A549 (cell line): ENCODE measurements around the gene COA7. TPM values are rescaled to one million over a fixed set of nuclear protein-coding genes. Genes with fewer than 3 reads are reported as not detected.

ENCODE experiments used
- ATAC-seq, 2 experiments: fragments of 200-7000 bp in 1 of 2; fragments of >200 bp in 1 of 2; cut with Nextera tagmentation in 1 of 2; cut with Tn5 transposase in 1 of 2; 3 replicates each; pipeline versions ENCODE4 v1.8.0 to v1.9.1; 2018 to 2020; ENCODE audit warnings: mild to moderate bottlenecking in 1 of 2, moderate library complexity in 1 of 2
- CTCF ChIA-PET: fragments of 300-600 bp; sonication (Branson Sonifier 250); formaldehyde crosslinking; extraction: SDS; loops from one replicate; lab custom pipeline; 2021; ENCODE audit warnings: antibody characterized with exemption, inconsistent platforms; lab: Yijun Ruan, JAX
- POLR2A ChIA-PET: fragments of 350-600 bp; formaldehyde crosslinking; extraction: SDS; loops from one replicate; lab custom pipeline; 2021; ENCODE audit warnings: antibody characterized with exemption, inconsistent platforms; lab: Yijun Ruan, JAX
- DNase-seq, 2 experiments: peaks; one replicate each; pipeline versions ENCODE4 v3.0.0 to v3.0.0-alpha.2; 2011 to 2016; ENCODE audit warnings: low read depth in 1 of 2, low spot score in 1 of 2
- FAIRE-seq: peaks from 2 replicates; lab custom pipeline; 2011; peaks lifted over from hg19 to GRCh38; lab: Jason Lieb, UNC
- H3K27ac ChIP-seq, 2 experiments: fragments of >200 bp; sonication (Bioruptor Twin); formaldehyde crosslinking; 3 replicates each; pipeline ENCODE4 v1.5.1; 2016 to 2017
- H3K4me1 ChIP-seq: fragments of >200 bp; sonication (Bioruptor Twin); formaldehyde crosslinking; 3 replicates; pipeline ENCODE4 v1.6.1; 2016
- H3K4me2 ChIP-seq: fragments of >200 bp; sonication (Bioruptor Twin); formaldehyde crosslinking; 3 replicates; pipeline ENCODE4 v1.6.1; 2016
- H3K4me3 ChIP-seq: fragments of >200 bp; sonication (Bioruptor Twin); formaldehyde crosslinking; 3 replicates; pipeline ENCODE4 v1.5.1; 2016
- H3K9me3 ChIP-seq: fragments of >200 bp; sonication (Bioruptor Twin); formaldehyde crosslinking; 3 replicates; pipeline ENCODE4 v1.6.1; 2016
- BCL3 ChIP-seq: fragments of >200 bp; sonication (Bioruptor Twin); formaldehyde crosslinking; IDR thresholded peaks from 3 replicates; pipeline ENCODE4 v1.6.1; 2016
- BHLHE40 ChIP-seq: IDR thresholded peaks from 2 replicates; pipeline ENCODE4 v1.6.1; 2012; ENCODE audit warnings: low read depth, low read length, inconsistent platforms
- CBX2 ChIP-seq: fragments of 200-600 bp; sonication (generic); IDR thresholded peaks from 2 replicates; pipeline ENCODE4 v1.6.1; 2016; ENCODE audit warnings: low read depth, mild to moderate bottlenecking, borderline replicate concordance
- CHD2 ChIP-seq: fragments of 150-350 bp; IDR thresholded peaks from 2 replicates; pipeline ENCODE4 v1.6.1; 2014; ENCODE audit warnings: low read length; ENCODE audit not compliant: partially characterized antibody
- EHMT2 ChIP-seq: fragments of 200-600 bp; sonication (generic); IDR thresholded peaks from 2 replicates; pipeline ENCODE4 v1.6.1; 2016; ENCODE audit warnings: antibody characterized with exemption, low read depth, mild to moderate bottlenecking, moderate library complexity
- ELK1 ChIP-seq: fragments of 150-350 bp; IDR thresholded peaks from 2 replicates; pipeline ENCODE4 v1.6.1; 2014; ENCODE audit warnings: low read depth, mild to moderate bottlenecking, low read length
- FOXS1 ChIP-seq: fragments of 250-450 bp; sonication (Bioruptor Pico); IDR thresholded peaks from 2 replicates; pipeline ENCODE4 v1.5.0; 2020; ENCODE audit warnings: mild to moderate bottlenecking, moderate library complexity
- HEYL ChIP-seq: fragments of 250-450 bp; sonication (Bioruptor Pico); IDR thresholded peaks from 2 replicates; pipeline ENCODE4 v1.8.0; 2021; ENCODE audit warnings: mild to moderate bottlenecking, moderate library complexity
- HMGXB4 ChIP-seq: fragments of 250-450 bp; sonication (Bioruptor Pico); IDR thresholded peaks from 2 replicates; pipeline ENCODE4 v1.5.0; 2021; ENCODE audit warnings: mild to moderate bottlenecking, moderate library complexity, borderline replicate concordance
- HOXA7 ChIP-seq: fragments of 250-450 bp; sonication (Bioruptor Pico); IDR thresholded peaks from 2 replicates; pipeline ENCODE4 v1.5.0; 2020; ENCODE audit warnings: mild to moderate bottlenecking, moderate library complexity
- HOXB13 ChIP-seq: fragments of 250-450 bp; sonication (Bioruptor Pico); IDR thresholded peaks from 2 replicates; pipeline ENCODE4 v1.5.0; 2020; ENCODE audit warnings: low read depth, mild to moderate bottlenecking, moderate library complexity
- KDM5A ChIP-seq: fragments of 200-600 bp; sonication (generic); IDR thresholded peaks from 2 replicates; pipeline ENCODE4 v1.6.1; 2016; ENCODE audit warnings: antibody characterized with exemption, mild to moderate bottlenecking
- MAX ChIP-seq: IDR thresholded peaks from 2 replicates; pipeline ENCODE4 v1.6.1; 2012
- MYC ChIP-seq: IDR thresholded peaks from 2 replicates; pipeline ENCODE4 v1.6.1; 2012; ENCODE audit warnings: mild to moderate bottlenecking, inconsistent platforms, low read length, improper control_type of control experiment, borderline replicate concordance
- NFE2L2 ChIP-seq: fragments of 150-350 bp; conservative IDR thresholded peaks from 2 replicates; pipeline ENCODE4 v1.6.1; 2014; ENCODE audit warnings: low read length
- NR3C1 ChIP-seq: fragments of >200 bp; sonication (Bioruptor Twin); formaldehyde crosslinking; IDR thresholded peaks from 3 replicates; pipeline ENCODE4 v1.6.1; 2017
- PBX3 ChIP-seq: IDR thresholded peaks from 2 replicates; pipeline ENCODE4 v1.6.1; 2012
- PHF8 ChIP-seq: fragments of 200-600 bp; sonication (generic); IDR thresholded peaks from 2 replicates; pipeline ENCODE4 v1.6.1; 2016; ENCODE audit warnings: low read depth, mild to moderate bottlenecking, antibody characterized with exemption, moderate library complexity, borderline replicate concordance
- POLR2A ChIP-seq: IDR thresholded peaks from 2 replicates; pipeline ENCODE4 v1.6.1; 2012; ENCODE audit warnings: mild to moderate bottlenecking, low read length
- POLR2AphosphoS2 ChIP-seq: conservative IDR thresholded peaks from 2 replicates; pipeline ENCODE4 v1.6.1; 2012; ENCODE audit warnings: low read length, improper control_type of control experiment, inconsistent platforms
- ZFP36 ChIP-seq: fragments of 450-650 bp; IDR thresholded peaks from 2 replicates; pipeline ENCODE4 v1.6.1; 2014; ENCODE audit warnings: borderline replicate concordance; ENCODE audit not compliant: partially characterized antibody
- ZSCAN20 ChIP-seq: fragments of 250-450 bp; sonication (Bioruptor Pico); IDR thresholded peaks from 2 replicates; pipeline ENCODE4 v1.8.0; 2022; ENCODE audit warnings: mild to moderate bottlenecking, moderate library complexity
- WGBS: methylation state at CpG from one replicate; pipeline ENCODE4 v1.1.6; 2017; ENCODE audit errors: missing lambda C conversion rate; 5-methylcytosine and 5-hydroxymethylcytosine counted together
- polyA plus RNA-seq, 4 experiments: library from polyadenylated mRNA; depleted of rRNA in 3 of 4; stranded (reverse); fragments of >200 nt; fragmentation: RNase III in 1 of 4; extraction: RNeasy Plus Mini Kit Qiagen cat#74134 plus additional on column Dnase treatment in 1 of 4; gene quantifications; 2 replicates in 3 of 4; 3 replicates in 1 of 4; pipeline ENCODE4 v1.2.3, GENCODE V29; 2011 to 2017

COA7 gene
- polyA plus RNA-seq, 2 of the 4 experiments (the other 2 are of a cell fraction), result 18.1 to 22.0 TPM

- no peak for ATAC-seq
These were observed 32.9 kb downstream of the COA7 start for GRCh38 chr1:52665006-52665941.

GRCh38 chr1:52663716-52664115, 34.4 kb downstream of the COA7 start:
- Histone ChIP-seq H3K4me1 (peaks cover 45% of the 10 kb centered on the region), H3K4me2 (no peak overlapping the region), H3K9me3 (no peaks in the 10 kb centered on the region), H3K27ac (peak overlapping the region; percentile 78 to 86; a peak in 4 of 6 replicates), H3K4me3 (no peak overlapping the region)
- POLR2A ChIA-PET, result interaction anchor here (1.4 kb wide), 1 partner anchor 110 kb away, joined by 9 read pairs; the partner anchor contains the start of gene TUT4
- 91% methylated on average over 5 of the region's 5 CpGs for WGBS
- CTCF ChIA-PET, result no interaction called here
- DNase-seq (no peak), ATAC-seq (no peak), FAIRE-seq (no peak)
- no peak for TF ChIP-seq ELK1
- no peak for TF ChIP-seq HEYL (CRISPR knock-in tag)
- no peak for TF ChIP-seq PHF8
- no peak for TF ChIP-seq MYC
- no peak for TF ChIP-seq HOXA7
- TF ChIP-seq POLR2AphosphoS2, result no peak
- TF ChIP-seq HMGXB4, result no peak
- TF ChIP-seq FOXS1 (CRISPR knock-in tag), result no peak
- TF ChIP-seq POLR2A, result no peak
- TF ChIP-seq PBX3, result no peak
- no peak for TF ChIP-seq HOXB13
- no peak for TF ChIP-seq EHMT2
- TF ChIP-seq BCL3, result no peak
- no peak for TF ChIP-seq CHD2
- no peak for TF ChIP-seq BHLHE40

More at GRCh38 chr1:52665006-52665941, 32.9 kb downstream of the COA7 start:
- ChIA-PET CTCF (interaction anchor here (0.9 to 1.7 kb wide), 3 partner anchors 16 to 538 kb away, joined by 3 to 5 read pairs (median 3); no protein-coding TSS in a partner anchor), POLR2A (no interaction called here)
- FAIRE-seq (no peak), DNase-seq (no peak)
- peak overlapping the region; percentile 41 to 74; a peak in 1 of 6 replicates for H3K27ac ChIP-seq
- peak overlapping the region; percentile 32; the same call in 1 of the 3 replicates for H3K4me2 ChIP-seq
- H3K4me3 ChIP-seq, result no peak overlapping the region
- H3K4me1 ChIP-seq, result peaks cover 31% of the 10 kb centered on the region
- 87% methylated on average over 7 of the region's 8 CpGs for WGBS
- H3K9me3 ChIP-seq, result no peaks in the 10 kb centered on the region
- TF ChIP-seq ZSCAN20 (no peak), KDM5A (no peak), ZFP36 (no peak), NFE2L2 (no peak), NR3C1 (no peak), CBX2 (no peak), MAX (no peak)
